GM21825 (cell line): ENCODE data around the gene TNFRSF18.
"Not testable (repeated sequence)": the region's sequence is repeated elsewhere in the genome, so short reads cannot be mapped to it uniquely, and the experiment has no call there.

Experiments used
- ATAC-seq: cut with Tn5 transposase; IDR thresholded peaks from one replicate; pipeline ENCODE4 v1.9.1; 2021; ENCODE audit warnings: mild to moderate bottlenecking, moderate library complexity; ENCODE audit not compliant: unreplicated experiment

The TNFRSF18 gene

DNA sequence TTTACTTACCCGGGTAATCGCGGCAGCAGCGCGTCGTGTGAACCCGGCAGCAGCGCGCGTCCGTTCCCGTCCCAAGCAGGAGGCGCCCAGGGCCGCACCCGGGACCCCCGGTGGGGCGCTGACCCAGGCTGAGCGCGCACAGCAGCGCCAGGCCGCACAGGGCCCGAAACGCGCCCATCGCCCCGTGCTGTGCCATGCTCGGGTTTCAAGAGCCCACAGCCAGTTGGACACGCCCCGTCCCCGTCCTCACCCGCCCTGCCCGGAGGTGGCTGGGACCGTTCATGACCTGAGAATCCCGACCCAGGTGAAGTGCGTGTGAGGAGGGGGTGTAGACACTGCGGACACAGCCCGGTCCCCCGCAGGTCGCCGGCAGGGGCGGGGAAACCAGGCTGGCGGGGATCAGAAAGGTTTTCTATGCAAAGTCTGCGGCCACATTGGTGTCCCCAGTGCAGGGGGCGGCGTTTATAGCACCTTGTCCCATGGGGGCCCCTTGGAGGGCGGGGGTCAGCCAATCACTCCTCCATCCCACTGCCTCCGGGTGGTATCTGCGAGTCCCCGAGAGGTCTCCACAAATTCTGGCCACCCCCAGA, at the start of gene TNFRSF18:
Gene TNFRSF18, minus strand, starts transcription at position 217 of the 590 bp plus-strand sequence. Its CDS starts 21 bp downstream, at position 196.
- no peak for ATAC-seq

DNA sequence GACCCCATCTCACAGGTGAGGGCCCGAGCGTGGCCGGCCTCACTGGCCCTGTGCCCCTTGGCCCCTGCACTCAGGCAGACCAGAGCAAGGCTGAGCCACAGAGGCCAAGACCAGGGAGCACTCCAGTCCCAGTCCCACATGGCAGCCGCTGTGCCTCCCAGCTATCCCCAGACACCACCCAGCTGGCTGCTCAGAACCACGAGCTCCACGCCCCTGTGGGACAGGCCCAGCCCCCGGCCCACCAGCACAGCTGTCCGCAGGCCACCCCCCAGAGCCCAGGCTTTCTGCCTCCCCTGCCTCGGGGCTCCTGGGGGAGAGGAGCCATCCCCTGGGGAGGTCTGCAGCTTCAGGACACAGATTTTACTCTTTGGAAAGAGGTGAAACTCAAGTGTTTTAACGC, 49.2 kb upstream of the TNFRSF18 start:
- no peak for ATAC-seq

DNA sequence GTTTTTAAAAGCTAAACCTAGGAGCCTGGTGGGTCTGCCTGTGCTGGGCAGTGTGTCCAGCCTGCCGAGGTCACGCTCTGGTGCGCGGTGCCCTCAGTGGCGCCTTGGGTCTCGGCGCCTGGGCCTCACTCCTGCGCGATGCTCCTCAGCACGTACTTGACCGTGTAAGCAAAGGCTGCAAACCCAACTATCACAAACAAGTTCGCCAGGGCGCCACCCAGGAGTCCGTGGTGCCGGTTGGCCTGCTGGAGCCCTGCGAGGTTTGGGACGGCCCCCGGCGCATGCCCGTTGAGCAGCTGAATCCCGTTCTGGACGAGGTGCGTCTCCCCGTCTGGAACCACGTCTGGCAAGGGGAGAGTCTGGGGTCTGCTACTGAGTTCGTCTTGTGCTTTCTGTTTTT, 48.7 kb upstream of the TNFRSF18 start:
- ATAC-seq = no peak

DNA sequence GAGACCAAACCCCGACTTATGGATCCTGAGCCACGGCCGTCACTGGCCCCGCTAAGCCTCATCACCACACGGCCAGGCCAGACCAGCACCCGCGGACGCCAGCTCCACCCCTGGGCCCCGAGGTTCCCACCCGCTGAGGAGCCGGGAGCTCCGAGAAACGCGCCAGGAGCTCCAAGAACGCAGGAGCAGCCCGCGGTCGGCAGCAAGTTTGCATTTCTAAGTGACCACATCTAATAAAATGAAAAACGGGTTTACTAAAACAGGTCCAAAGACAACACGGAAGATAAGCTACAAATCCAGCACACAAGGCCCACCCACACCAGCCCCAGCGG, 48.2 kb upstream of the TNFRSF18 start:
- no peak for ATAC-seq

- no peak for ATAC-seq
These were observed 47.7 kb upstream of the TNFRSF18 start for GRCh38 chr1:1253972-1254666.

- no peak for ATAC-seq
These were observed 46.9 kb upstream of the TNFRSF18 start for GRCh38 chr1:1253314-1253713.

DNA sequence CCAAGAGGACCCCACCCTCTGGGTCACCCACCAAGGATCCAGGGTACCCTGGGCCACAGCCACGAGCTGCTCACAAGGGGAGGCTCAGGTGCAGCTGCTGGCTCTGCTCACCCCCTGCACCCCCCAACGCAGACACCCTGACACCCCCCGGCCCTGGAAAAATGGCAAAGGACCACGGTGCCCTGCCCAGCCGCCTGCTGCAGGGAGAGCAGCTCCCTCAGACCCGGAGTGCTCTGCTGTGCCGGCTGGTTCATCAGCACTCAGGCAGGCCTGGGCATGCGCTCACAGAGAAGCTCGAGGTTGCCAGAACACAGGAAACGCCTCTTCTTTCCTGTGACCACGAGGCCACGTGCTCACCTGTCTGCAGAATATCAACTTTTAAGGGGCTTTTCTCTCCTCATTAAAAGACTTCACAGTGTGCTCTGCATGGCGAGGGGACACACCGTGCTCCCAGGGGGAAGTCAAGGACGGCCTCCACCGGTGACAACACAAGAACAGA, 44.4 kb upstream of the TNFRSF18 start:
- no peak for ATAC-seq

GRCh38 chr1:1248009-1248913, 41.9 kb upstream of the TNFRSF18 start:
- ATAC-seq = not testable (repeated sequence)

GRCh38 chr1:1247341-1247913, 41.0 kb upstream of the TNFRSF18 start:
- no peak for ATAC-seq

- ATAC-seq = no peak
These were observed 40.4 kb upstream of the TNFRSF18 start, which contains the start of gene C1QTNF12 for GRCh38 chr1:1246577-1247340. C1QTNF12 (minus strand) TSS chr1:1246722; CDS start chr1:1246690, 32 bp downstream.

DNA sequence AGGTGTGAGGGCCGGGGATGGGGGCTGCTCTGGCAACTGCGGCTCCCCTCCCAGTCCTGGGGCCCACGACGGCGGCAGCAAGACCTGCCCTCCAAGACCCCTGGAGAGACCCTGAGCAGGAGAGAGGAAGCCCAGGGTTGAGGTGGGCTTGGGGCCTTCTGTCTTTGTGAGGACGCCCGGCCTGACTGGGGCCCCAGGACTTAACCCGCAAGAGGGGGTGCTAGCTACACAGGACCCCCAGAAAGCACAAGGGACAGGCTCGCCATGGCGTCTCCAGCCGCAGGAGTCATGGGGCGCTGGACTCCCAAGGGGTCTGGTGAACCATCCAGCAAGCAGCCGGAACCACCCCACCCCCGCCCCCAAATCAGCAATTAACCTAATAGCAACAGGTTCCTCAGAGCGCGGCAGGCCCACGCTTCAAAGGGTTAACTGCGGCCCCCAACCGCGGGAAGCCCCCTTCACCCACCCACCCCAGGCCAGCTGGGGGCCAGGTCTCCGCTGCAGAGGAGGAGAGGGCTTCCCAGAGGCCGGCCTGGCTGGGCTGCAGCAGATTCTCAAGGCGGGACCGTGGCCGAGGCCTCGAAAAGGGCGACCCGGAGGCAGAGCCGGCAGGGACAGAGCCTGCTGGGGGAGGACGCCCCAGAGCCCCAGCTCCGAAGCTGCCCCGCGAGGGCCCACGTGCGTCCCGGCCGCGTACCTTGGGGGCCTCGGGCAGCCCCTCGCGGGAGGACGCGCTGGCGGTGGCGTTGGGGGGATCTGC, 39.6 kb upstream of the TNFRSF18 start:
- ATAC-seq = no peak

DNA sequence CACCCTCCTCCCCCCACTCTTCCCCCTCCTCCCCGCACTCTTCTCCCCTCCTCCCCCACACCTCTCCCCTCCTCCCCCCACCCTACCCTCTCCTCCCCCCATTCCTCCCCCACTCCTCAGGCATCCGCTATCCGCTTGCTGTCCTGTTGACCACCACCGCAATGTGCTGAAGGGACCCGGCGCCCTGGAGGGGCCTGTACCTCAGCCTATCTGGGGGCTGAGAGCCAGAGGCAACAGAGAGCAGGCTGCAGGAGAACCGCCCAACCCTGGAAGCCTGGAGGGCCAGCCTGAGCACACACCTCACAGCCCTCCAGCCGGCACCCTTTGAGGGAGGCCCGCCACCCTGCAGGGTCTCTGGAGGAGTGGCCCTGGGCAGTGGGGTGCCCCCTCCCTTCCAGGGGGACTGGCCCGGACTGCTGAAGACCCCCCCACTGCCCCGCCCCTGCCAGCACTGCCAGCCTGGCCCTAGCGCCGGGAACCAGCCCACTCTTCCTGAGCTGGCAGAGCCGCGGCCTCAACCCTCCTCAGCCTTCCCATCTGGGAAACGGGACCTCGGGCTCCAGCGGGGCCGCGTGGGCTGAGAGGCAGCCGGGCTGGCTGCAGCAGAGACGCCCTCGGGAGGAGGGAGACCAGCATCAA, 38.9 kb upstream of the TNFRSF18 start:
- ATAC-seq = no peak

GRCh38 chr1:1244192-1244811, 37.9 kb upstream of the TNFRSF18 start:
- no peak for ATAC-seq

DNA sequence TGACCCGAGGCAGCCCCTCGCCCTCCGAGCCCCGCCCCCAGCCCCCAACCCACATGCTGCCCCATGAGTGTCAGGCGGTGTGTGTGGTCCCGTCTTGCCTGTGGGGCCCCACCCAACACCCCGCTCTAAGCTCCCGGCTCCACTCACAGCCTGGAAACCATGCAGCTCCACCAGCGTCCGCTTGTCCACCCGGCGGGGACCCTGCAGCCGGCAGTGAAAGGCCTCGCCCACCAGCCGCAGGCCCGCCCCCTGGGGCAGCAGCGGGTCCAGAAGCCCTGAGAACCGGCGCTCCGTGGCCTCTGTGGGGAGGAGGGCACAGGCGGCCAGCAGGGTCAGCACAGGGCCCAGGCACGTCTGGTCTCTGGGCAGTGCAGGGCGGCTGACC, 37.4 kb upstream of the TNFRSF18 start:
- no peak for ATAC-seq

GRCh38 chr1:1243266-1243660, 36.9 kb upstream of the TNFRSF18 start:
- no peak for ATAC-seq

DNA sequence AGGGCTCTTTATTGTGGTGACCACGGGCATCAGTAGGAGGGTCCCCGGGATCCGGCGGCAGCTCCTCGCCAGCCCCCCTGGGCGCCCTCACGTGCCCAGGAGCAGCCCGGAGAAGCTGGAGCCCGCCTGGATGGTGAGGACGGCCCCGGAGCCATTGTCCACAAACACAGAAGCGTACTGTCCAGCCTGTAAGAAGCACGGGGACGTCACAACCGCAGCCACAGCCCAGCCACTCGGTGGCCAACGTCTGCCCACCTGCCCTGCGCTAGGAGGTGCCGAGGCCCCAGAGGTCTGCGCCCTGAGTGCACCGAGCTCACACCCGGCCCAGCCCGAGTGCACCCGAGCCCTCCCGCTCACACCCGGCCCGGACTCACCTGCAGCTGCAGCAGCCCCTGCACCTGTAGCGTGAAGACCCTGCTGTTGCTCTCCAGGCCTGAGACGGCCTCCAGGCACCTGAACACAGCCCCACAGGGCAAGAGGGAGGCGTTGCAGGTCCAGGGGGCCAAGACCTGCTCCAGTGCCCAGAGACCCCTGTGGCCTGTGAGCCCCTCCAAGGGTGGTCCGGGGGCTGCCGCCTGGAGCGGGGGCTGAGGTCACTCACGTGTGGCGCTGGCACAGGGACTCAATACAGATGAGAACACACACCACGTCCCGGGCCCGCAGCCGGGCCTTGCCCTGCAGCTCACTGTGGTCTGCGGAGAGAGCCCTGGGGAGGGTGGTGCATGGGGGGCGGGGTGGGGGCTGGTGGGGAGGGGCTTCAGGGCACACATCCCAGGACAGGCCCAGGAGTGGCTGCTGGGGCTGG, 36.3 kb upstream of the TNFRSF18 start:
- ATAC-seq = no peak

GRCh38 chr1:1241588-1242219, 35.3 kb upstream of the TNFRSF18 start:
- ATAC-seq = no peak
